ENCODE data around the gene LMAN1L. TPM values are rescaled to one million over a fixed set of nuclear protein-coding genes. Genes with fewer than 3 reads are reported as not detected.

The LMAN1L gene
- total and polyA plus RNA-seq, 4 donors, result 0.11 to 0.31 TPM; not detected in 2

GRCh38 chr15:74829991-74830390 lies 17.4 kb downstream of the LMAN1L start:
- no peak for DNase-seq
- WGBS, 2 donors, result 52 to 75% methylated on average over 6 of the region's 6 CpGs
- TF ChIP-seq CTCF (IDR thresholded peaks at IDR 0.05; ENCODE audit: control extremely low read depth, extremely low read depth), result no peak

GRCh38 chr15:74830868-74831267 lies 18.2 kb downstream of the LMAN1L start:
- H3K4me1 ChIP-seq (ENCODE audit: control insufficient read depth in 5 of 5, insufficient read depth in 5 of 5, low read length in 5 of 5), result peaks cover 0 to 2% (median 0%) of the 10 kb centered on the region in 5 donors
- TF ChIP-seq CTCF (IDR thresholded peaks at IDR 0.05; ENCODE audit: control extremely low read depth, extremely low read depth), result no peak
- H3K36me3 ChIP-seq (ENCODE audit: control insufficient read depth in 4 of 4, insufficient read depth in 4 of 4, low read length in 4 of 4), result no peaks in the 10 kb centered on the region
- no peak for ATAC-seq (ENCODE audit: insufficient read depth, low FRiP score)
- no peaks in the 10 kb centered on the region for H3K9me3 ChIP-seq (ENCODE audit: control insufficient read depth in 4 of 4, insufficient read depth in 3 of 4, low read length in 3 of 4)
- WGBS, 2 donors, result 77 to 88% methylated on average over 5 of the region's 5 CpGs
- no peak overlapping the region for H3K27ac ChIP-seq (ENCODE audit: low read depth in 1 of 2, low read length in 1 of 2)
- peaks cover 0 to 27% (median 13%) of the 10 kb centered on the region in 3 donors for H3K27me3 ChIP-seq (ENCODE audit: control insufficient read depth in 3 of 3, insufficient read depth in 3 of 3, low read length in 2 of 3)
- no peak for DNase-seq
- no peak overlapping the region for H3K9ac ChIP-seq (ENCODE audit: insufficient read depth in 1 of 2, low read length in 2 of 2)
- H3K4me3 ChIP-seq, result no peak overlapping the region

More at GRCh38 chr15:74829991-74830390, 17.4 kb downstream of the LMAN1L start:
- no peak overlapping the region for H3K9ac ChIP-seq (ENCODE audit: insufficient read depth in 1 of 2, low read length in 2 of 2)
- H3K27me3 ChIP-seq (ENCODE audit: control insufficient read depth in 3 of 3, insufficient read depth in 3 of 3, low read length in 2 of 3), result peaks cover 0 to 31% (median 13%) of the 10 kb centered on the region in 3 donors
- ATAC-seq (ENCODE audit: insufficient read depth, low FRiP score), result no peak
- H3K4me1 ChIP-seq (ENCODE audit: control insufficient read depth in 5 of 5, insufficient read depth in 5 of 5, low read length in 5 of 5), result peaks cover 0 to 2% (median 0%) of the 10 kb centered on the region in 5 donors
- no peak overlapping the region for H3K4me3 ChIP-seq
- no peaks in the 10 kb centered on the region for H3K36me3 ChIP-seq (ENCODE audit: control insufficient read depth in 4 of 4, insufficient read depth in 4 of 4, low read length in 4 of 4)
- no peaks in the 10 kb centered on the region for H3K9me3 ChIP-seq (ENCODE audit: control insufficient read depth in 4 of 4, insufficient read depth in 3 of 4, low read length in 3 of 4)
- no peak overlapping the region for H3K27ac ChIP-seq (ENCODE audit: low read depth in 1 of 2, low read length in 1 of 2)

GRCh38 chr15:74831813-74832495 lies 19.3 kb downstream of the LMAN1L start:
- ATAC-seq (ENCODE audit: insufficient read depth, low FRiP score) (no peak), DNase-seq (no peak)
- Histone ChIP-seq H3K9ac (ENCODE audit: insufficient read depth in 1 of 2, low read length in 2 of 2) (no peak overlapping the region), H3K4me1 (ENCODE audit: control insufficient read depth in 5 of 5, insufficient read depth in 5 of 5, low read length in 5 of 5) (no peaks in the 10 kb centered on the region), H3K27me3 (ENCODE audit: control insufficient read depth in 3 of 3, insufficient read depth in 3 of 3, low read length in 2 of 3) (peaks cover 0 to 20% (median 13%) of the 10 kb centered on the region in 3 donors), H3K27ac (ENCODE audit: low read depth in 1 of 2, low read length in 1 of 2) (no peak overlapping the region), H3K4me3 (no peak overlapping the region), H3K36me3 (ENCODE audit: control insufficient read depth in 4 of 4, insufficient read depth in 4 of 4, low read length in 4 of 4) (peaks cover 0 to 8% (median 0%) of the 10 kb centered on the region in 4 donors), H3K9me3 (ENCODE audit: control insufficient read depth in 4 of 4, insufficient read depth in 3 of 4, low read length in 3 of 4) (no peaks in the 10 kb centered on the region)
- TF ChIP-seq CTCF (IDR thresholded peaks at IDR 0.05; ENCODE audit: control extremely low read depth, extremely low read depth), result no peak
- WGBS, 2 donors, result 74 to 87% methylated on average over 15 of the region's 15 CpGs

Data from lung (tissue), 12 donors.